Neural progenitor cell (in vitro differentiated cells): ENCODE results near the gene GPD2. TPM values are rescaled to one million over a fixed set of nuclear protein-coding genes. Genes with fewer than 3 reads are reported as not detected.
A peak's percentile ranks its signal among the peaks of the same experiment; 100 is the strongest.

Source experiments
- DNase-seq: peaks from one replicate; pipeline ENCODE4 v3.0.0-alpha.2; 2016; ENCODE audit warnings: low spot score
- H2AFZ ChIP-seq: fragments of 200-600 bp; sonication (generic); replicated peaks from 2 replicates; pipeline ENCODE4 v1.6.1; 2016; ENCODE audit warnings: antibody characterized with exemption
- H3F3A ChIP-seq: fragments of 200-600 bp; sonication (generic); 2 replicates; pipeline ENCODE4 v1.6.1; 2016; ENCODE audit warnings: antibody characterized with exemption, low read depth
- H3K27ac ChIP-seq: fragments of 200-600 bp; sonication (generic); 2 replicates; pipeline ENCODE4 v1.5.1; 2016; ENCODE audit warnings: mild to moderate bottlenecking
- H3K27me3 ChIP-seq: fragments of 200-600 bp; sonication (generic); 2 replicates; pipeline ENCODE4 v1.6.1; 2016; ENCODE audit warnings: mild to moderate bottlenecking, moderate library complexity
- H3K36me3 ChIP-seq: fragments of 200-600 bp; sonication (generic); 2 replicates; pipeline ENCODE4 v1.5.1; 2016
- H3K4me1 ChIP-seq: fragments of 200-600 bp; sonication (generic); 2 replicates; pipeline ENCODE4 v1.6.1; 2016; ENCODE audit warnings: mixed run types
- H3K4me2 ChIP-seq: fragments of 200-600 bp; sonication (generic); 2 replicates; pipeline ENCODE4 v1.6.1; 2016
- H3K4me3 ChIP-seq: fragments of 200-600 bp; sonication (generic); 2 replicates; pipeline ENCODE4 v1.5.1; 2016
- H3K79me2 ChIP-seq: fragments of 200-600 bp; sonication (generic); 2 replicates; pipeline ENCODE4 v1.6.1; 2016; ENCODE audit warnings: low read depth
- H3K9ac ChIP-seq: fragments of 200-600 bp; sonication (generic); 2 replicates; pipeline ENCODE4 v1.6.1; 2016
- H3K9me3 ChIP-seq: fragments of 200-600 bp; sonication (generic); 2 replicates; pipeline ENCODE4 v1.5.1; 2016; ENCODE audit warnings: low read depth
- H4K20me1 ChIP-seq: fragments of 200-600 bp; sonication (generic); 2 replicates; pipeline ENCODE4 v1.6.1; 2016; ENCODE audit warnings: low read depth
- H3K27ac Mint-ChIP-seq: 3 replicates; pipeline ENCODE4 v1.8.0; 2021; ENCODE audit warnings: mixed read lengths
- H3K27me3 Mint-ChIP-seq: 2 replicates; pipeline ENCODE4 v1.8.0; 2022; ENCODE audit warnings: low read depth, mild to moderate bottlenecking, inconsistent platforms, moderate library complexity, mixed read lengths; ENCODE audit not compliant: insufficient read depth
- H3K36me3 Mint-ChIP-seq: 3 replicates; pipeline ENCODE4 v1.8.0; 2021; ENCODE audit warnings: mixed read lengths
- H3K4me1 Mint-ChIP-seq: 3 replicates; pipeline ENCODE4 v1.8.0; 2021; ENCODE audit warnings: mixed read lengths
- H3K4me3 Mint-ChIP-seq: 3 replicates; pipeline ENCODE4 v1.8.0; 2021; ENCODE audit warnings: mild to moderate bottlenecking, moderate library complexity, mixed read lengths
- H3K9me3 Mint-ChIP-seq: 3 replicates; pipeline ENCODE4 v1.8.0; 2020; ENCODE audit warnings: mixed read lengths
- EZH2 ChIP-seq: fragments of 200-600 bp; sonication (generic); IDR thresholded peaks from 2 replicates; pipeline ENCODE4 v1.6.1; 2017; ENCODE audit warnings: antibody characterized with exemption, mild to moderate bottlenecking, moderate library complexity
- EZH2phosphoT487 ChIP-seq: fragments of 200-600 bp; sonication (generic); IDR thresholded peaks from 2 replicates; pipeline ENCODE4 v1.6.1; 2017; ENCODE audit warnings: antibody characterized with exemption
- total RNA-seq: library from RNA; depleted of rRNA; stranded (reverse); fragments of >200 nt; gene quantifications from 2 replicates; pipeline ENCODE4 v1.2.3, GENCODE V29; 2015; ENCODE audit warnings: low replicate concordance
- TF ChIP-seq, protein P1 (sequence below): fragments of 200-600 bp; sonication (generic); IDR thresholded peaks from 2 replicates; pipeline ENCODE4 v1.5.1; 2017; ENCODE audit warnings: antibody characterized with exemption, mild to moderate bottlenecking

GPD2 gene
- total RNA-seq = 67.2 and 176 TPM in 2 replicates

DNA sequence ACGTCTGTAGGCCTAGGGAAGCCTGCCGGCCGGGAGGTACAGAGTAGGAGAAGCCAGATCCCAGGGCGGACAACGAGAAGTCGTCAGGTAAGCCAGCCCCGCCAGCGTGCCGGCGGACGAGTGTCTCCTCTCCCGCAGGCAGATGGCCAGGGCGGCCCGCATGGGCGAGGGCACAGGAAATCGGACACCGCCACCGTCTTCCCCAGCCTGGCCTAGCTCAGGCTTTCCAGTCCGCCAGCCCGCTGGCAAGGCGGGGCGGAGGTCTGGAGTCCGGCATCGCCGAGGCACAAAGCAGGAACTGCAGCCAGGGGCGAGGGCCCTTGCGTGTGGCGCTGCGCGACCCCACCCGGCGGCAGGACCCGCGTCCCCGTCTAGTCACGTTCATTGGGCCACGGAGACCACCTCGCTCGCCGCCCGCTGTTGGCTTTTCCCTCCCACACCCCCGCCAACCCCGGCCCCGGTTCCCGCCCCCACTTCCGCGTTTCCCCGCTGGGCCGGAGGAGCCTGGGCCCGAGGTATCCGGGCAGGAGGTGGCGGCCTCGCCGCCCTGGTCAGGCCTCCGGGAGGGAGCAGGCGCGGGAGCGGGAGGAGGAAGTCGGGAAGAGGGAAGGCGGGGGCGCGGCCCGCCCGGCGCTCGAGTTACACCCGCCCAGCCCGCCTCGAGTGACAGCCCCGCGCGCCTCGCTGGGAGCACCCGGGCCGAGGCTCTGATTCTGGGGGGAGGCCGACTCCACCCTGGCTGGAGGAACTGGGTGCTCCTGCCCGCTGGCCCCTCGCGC is at the start of gene GPD2:
TSS of gene GPD2 (plus strand) at position 662 of the 779 bp plus-strand sequence. CDS start 39,727 bp downstream, outside the sequence.
- Histone ChIP-seq H3K9ac (peak within 1 kb of the TSS; percentile 50), H4K20me1 (no peaks in the 10 kb centered on the region), H2AFZ (peak within 1 kb of the TSS; percentile 75), H3K27ac (peak within 1 kb of the TSS; percentile 93), H3K4me3 (peak within 1 kb of the TSS; percentile 50), H3K9me3 (no peaks in the 10 kb centered on the region), H3K36me3 (no peaks in the 10 kb centered on the region), H3K27me3 (no peaks in the 10 kb centered on the region), H3K79me2 (peaks cover 39% of the 10 kb centered on the region), H3K4me2 (peak within 1 kb of the TSS; percentile 87), H3F3A (peaks cover 23% of the 10 kb centered on the region), H3K4me1 (peaks cover 28% of the 10 kb centered on the region)
- Mint-ChIP-seq H3K27me3 (peaks cover 8% of the 10 kb centered on the region), H3K4me1 (peaks cover 18% of the 10 kb centered on the region), H3K9me3 (peaks cover 3% of the 10 kb centered on the region), H3K27ac (peak within 1 kb of the TSS; percentile 97), H3K4me3 (peak within 1 kb of the TSS; percentile 89), H3K36me3 (peaks cover 8% of the 10 kb centered on the region)
- TF ChIP-seq, protein P1, sequence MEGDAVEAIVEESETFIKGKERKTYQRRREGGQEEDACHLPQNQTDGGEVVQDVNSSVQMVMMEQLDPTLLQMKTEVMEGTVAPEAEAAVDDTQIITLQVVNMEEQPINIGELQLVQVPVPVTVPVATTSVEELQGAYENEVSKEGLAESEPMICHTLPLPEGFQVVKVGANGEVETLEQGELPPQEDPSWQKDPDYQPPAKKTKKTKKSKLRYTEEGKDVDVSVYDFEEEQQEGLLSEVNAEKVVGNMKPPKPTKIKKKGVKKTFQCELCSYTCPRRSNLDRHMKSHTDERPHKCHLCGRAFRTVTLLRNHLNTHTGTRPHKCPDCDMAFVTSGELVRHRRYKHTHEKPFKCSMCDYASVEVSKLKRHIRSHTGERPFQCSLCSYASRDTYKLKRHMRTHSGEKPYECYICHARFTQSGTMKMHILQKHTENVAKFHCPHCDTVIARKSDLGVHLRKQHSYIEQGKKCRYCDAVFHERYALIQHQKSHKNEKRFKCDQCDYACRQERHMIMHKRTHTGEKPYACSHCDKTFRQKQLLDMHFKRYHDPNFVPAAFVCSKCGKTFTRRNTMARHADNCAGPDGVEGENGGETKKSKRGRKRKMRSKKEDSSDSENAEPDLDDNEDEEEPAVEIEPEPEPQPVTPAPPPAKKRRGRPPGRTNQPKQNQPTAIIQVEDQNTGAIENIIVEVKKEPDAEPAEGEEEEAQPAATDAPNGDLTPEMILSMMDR = peak; percentile 18
- TF ChIP-seq EZH2 (peak; percentile 43), EZH2phosphoT487 (no peak)
- peak; percentile 94 for DNase-seq

DNA sequence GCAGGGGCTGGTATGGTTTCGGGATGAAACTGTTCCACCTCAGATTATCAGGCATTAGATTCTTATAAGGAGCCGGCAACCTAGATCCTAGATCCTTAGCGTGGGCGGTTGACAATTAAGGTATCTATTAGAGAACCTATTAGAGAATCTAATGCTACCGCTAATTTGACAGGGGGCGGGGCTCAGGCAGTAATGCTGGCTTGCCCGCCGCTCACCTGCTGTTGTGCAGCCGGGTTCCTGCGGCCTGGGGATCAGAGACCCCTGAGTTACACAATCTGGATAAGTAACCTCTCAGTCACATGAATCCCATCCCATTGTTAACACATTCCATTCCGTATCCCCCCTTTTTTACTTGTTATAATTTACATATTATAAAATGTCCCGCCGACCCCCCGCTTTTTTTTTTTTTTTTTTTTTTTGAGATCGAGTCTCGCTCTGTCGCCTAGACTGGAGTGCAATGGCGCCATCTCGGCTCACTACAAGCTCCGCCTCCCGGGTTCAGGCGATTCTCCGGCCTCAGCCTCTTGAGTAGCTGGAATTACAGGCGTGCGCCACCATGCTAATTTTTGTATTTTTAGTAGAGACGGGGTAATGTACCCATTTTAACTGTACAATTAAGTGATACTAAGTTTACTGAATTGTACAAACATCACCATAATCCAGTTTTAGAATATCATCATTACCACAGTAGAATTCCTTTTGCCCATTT is 42.0 kb upstream of the GPD2 start:
- H3K27ac ChIP-seq = no peak overlapping the region
- no peaks in the 10 kb centered on the region for H3K36me3 ChIP-seq
- no peaks in the 10 kb centered on the region for H4K20me1 ChIP-seq
- no peaks in the 10 kb centered on the region for H3F3A ChIP-seq
- no peak overlapping the region for H2AFZ ChIP-seq
- H3K4me2 ChIP-seq = no peak overlapping the region
- no peaks in the 10 kb centered on the region for H3K4me1 ChIP-seq
- no peak for DNase-seq
- peaks cover 7% of the 10 kb centered on the region for H3K27me3 ChIP-seq
- H3K4me3 Mint-ChIP-seq = no peak overlapping the region
- no peak overlapping the region for H3K27ac Mint-ChIP-seq
- H3K36me3 Mint-ChIP-seq = no peaks in the 10 kb centered on the region
- TF ChIP-seq EZH2 (no peak), EZH2phosphoT487 (no peak)
- TF ChIP-seq, protein P1 = no peak
- H3K4me3 ChIP-seq = no peak overlapping the region
- no peaks in the 10 kb centered on the region for H3K9me3 ChIP-seq
- H3K9ac ChIP-seq = no peak overlapping the region
- no peaks in the 10 kb centered on the region for H3K79me2 ChIP-seq
- no peaks in the 10 kb centered on the region for H3K4me1 Mint-ChIP-seq
- H3K9me3 Mint-ChIP-seq = no peaks in the 10 kb centered on the region
- peaks cover 8% of the 10 kb centered on the region for H3K27me3 Mint-ChIP-seq

DNA sequence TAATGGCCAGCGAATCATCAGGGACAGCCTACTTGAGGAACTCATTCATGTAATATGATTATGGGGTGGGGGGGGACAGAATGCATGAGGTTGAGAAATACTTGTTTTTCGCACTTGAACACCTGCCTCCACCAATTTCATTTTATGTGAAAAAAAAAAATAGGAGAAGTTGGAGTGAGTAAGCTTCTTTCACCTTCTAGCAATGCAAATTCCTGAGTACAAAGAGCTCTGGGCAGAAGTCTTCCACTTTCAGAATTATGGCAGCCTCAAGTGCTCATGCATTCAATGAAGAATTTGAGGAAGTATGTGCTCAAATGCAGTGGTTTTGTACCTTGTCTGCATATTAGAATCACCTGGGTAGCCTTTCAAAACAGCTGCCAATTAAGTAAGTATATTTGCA is 40.1 kb upstream of the GPD2 start:
- no peaks in the 10 kb centered on the region for H4K20me1 ChIP-seq
- no peak overlapping the region for H3K4me3 ChIP-seq
- Mint-ChIP-seq H3K27me3 (peaks cover 17% of the 10 kb centered on the region), H3K36me3 (peaks cover 8% of the 10 kb centered on the region), H3K27ac (no peak overlapping the region), H3K4me1 (peaks cover 13% of the 10 kb centered on the region), H3K4me3 (no peak overlapping the region), H3K9me3 (peaks cover 8% of the 10 kb centered on the region)
- H3K79me2 ChIP-seq = no peaks in the 10 kb centered on the region
- H3K27me3 ChIP-seq = peaks cover 18% of the 10 kb centered on the region
- H3K9ac ChIP-seq = no peak overlapping the region
- H3K9me3 ChIP-seq = no peaks in the 10 kb centered on the region
- no peaks in the 10 kb centered on the region for H3K4me1 ChIP-seq
- no peak overlapping the region for H3K4me2 ChIP-seq
- no peak for DNase-seq
- no peak overlapping the region for H2AFZ ChIP-seq
- TF ChIP-seq, protein P1 = no peak
- TF ChIP-seq EZH2 (no peak), EZH2phosphoT487 (no peak)
- H3F3A ChIP-seq = peaks cover 3% of the 10 kb centered on the region
- no peaks in the 10 kb centered on the region for H3K36me3 ChIP-seq
- H3K27ac ChIP-seq = no peak overlapping the region
